ENCODE results near the gene ABTB2. TPM values are rescaled to one million over a fixed set of nuclear protein-coding genes. Genes with fewer than 3 reads are reported as not detected.

The ABTB2 gene
- total and polyA plus RNA-seq, 2 donors: 1.6 to 2.6 TPM

DNA sequence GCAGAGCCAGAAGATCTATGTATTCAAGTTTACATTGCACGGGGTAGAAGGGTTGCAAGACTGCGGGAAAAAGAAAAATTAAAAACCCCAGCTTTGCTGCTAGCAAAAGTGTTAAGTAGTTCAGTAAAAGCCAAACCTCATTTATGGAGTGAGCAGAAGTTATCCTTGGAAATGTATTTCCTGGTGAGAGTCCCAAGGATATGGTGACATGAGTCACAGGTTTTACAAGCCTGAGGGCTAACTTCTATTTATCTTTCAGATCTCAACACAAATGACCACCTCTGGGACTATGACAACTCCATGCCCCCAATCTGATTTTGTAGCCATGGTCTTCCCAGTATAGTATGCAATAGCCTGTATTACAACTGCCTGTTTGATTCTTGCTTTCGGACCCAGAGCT lies 26.1 kb downstream of the ABTB2 start:
- Histone ChIP-seq H3K27me3 (ENCODE audit: control insufficient read depth in 2 of 2, insufficient read depth in 1 of 2, low read length in 1 of 2) (no peaks in the 10 kb centered on the region), H3K27ac (ENCODE audit: low read depth in 1 of 2, low read length in 1 of 2) (no peak overlapping the region), H3K9me3 (ENCODE audit: control insufficient read depth in 2 of 2, insufficient read depth in 1 of 2, low read length in 1 of 2) (no peaks in the 10 kb centered on the region), H3K4me3 (ENCODE audit: low read length in 2 of 2) (no peak overlapping the region), H3K4me1 (ENCODE audit: control insufficient read depth in 2 of 2, insufficient read depth in 2 of 2, low read length in 2 of 2) (peaks cover 0 to 12% of the 10 kb centered on the region in 2 donors), H3K36me3 (ENCODE audit: control insufficient read depth in 2 of 2, insufficient read depth in 2 of 2, low read length in 1 of 2) (no peaks in the 10 kb centered on the region)
- WGBS: 96% methylated on average over 3 of the region's 3 CpGs
- no peak for DNase-seq (ENCODE audit: low read depth in 6 of 9, low spot score in 9 of 9)

DNA sequence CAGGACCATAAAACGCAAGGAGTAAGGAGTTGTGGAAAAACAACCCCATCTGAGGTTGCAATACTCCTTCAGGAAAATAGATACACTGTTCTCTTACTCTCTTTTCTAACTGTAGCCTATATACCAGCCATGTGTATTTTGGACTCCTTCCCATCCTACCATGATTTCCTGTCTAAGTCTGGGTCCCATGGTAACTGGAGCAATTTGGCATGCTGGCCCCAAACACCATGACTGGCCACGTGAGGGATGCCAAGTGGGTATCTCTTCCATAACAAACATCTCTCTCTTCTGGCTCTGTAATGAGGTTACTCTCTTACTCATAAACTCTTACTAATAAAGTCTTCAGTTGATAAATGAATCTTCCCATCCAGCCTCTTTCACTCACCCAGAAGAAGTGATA lies 26.5 kb downstream of the ABTB2 start:
- no peak overlapping the region for H3K4me3 ChIP-seq (ENCODE audit: low read length in 2 of 2)
- 92% methylated on average over 2 of the region's 2 CpGs for WGBS
- H3K27ac ChIP-seq (ENCODE audit: low read depth in 1 of 2, low read length in 1 of 2): no peak overlapping the region
- no peaks in the 10 kb centered on the region for H3K36me3 ChIP-seq (ENCODE audit: control insufficient read depth in 2 of 2, insufficient read depth in 2 of 2, low read length in 1 of 2)
- no peak for DNase-seq (ENCODE audit: low read depth in 6 of 9, low spot score in 9 of 9)
- no peaks in the 10 kb centered on the region for H3K27me3 ChIP-seq (ENCODE audit: control insufficient read depth in 2 of 2, insufficient read depth in 1 of 2, low read length in 1 of 2)
- H3K9me3 ChIP-seq (ENCODE audit: control insufficient read depth in 2 of 2, insufficient read depth in 1 of 2, low read length in 1 of 2): no peaks in the 10 kb centered on the region
- H3K4me1 ChIP-seq (ENCODE audit: control insufficient read depth in 2 of 2, insufficient read depth in 2 of 2, low read length in 2 of 2): peaks cover 0 to 8% of the 10 kb centered on the region in 2 donors

DNA sequence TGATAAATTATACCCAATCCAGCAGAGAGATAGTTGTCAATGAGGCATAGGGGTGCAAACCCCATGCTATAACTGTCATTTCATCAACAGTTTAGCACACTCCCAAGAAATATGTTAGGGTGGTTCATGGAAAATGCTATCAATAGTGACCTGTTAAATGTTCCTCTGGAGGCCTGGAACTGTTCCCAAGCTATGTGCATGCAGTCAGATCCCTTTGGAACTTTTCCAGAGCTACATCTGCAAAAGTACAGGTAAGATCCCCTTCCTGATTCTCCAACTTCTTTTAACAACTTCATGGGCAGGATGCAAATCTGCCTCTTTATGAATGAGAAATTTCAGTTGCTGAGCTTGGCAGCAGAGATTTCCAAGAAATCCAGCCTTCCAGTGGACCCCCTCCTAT lies 27.2 kb downstream of the ABTB2 start:
- H3K4me3 ChIP-seq (ENCODE audit: low read length in 2 of 2): no peak overlapping the region
- no peaks in the 10 kb centered on the region for H3K36me3 ChIP-seq (ENCODE audit: control insufficient read depth in 2 of 2, insufficient read depth in 2 of 2, low read length in 1 of 2)
- no peaks in the 10 kb centered on the region for H3K27me3 ChIP-seq (ENCODE audit: control insufficient read depth in 2 of 2, insufficient read depth in 1 of 2, low read length in 1 of 2)
- H3K27ac ChIP-seq (ENCODE audit: low read depth in 1 of 2, low read length in 1 of 2): no peak overlapping the region
- no peaks in the 10 kb centered on the region for H3K9me3 ChIP-seq (ENCODE audit: control insufficient read depth in 2 of 2, insufficient read depth in 1 of 2, low read length in 1 of 2)
- DNase-seq (ENCODE audit: low read depth in 6 of 9, low spot score in 9 of 9): no peak
- H3K4me1 ChIP-seq (ENCODE audit: control insufficient read depth in 2 of 2, insufficient read depth in 2 of 2, low read length in 2 of 2): peaks cover 0 to under 1% of the 10 kb centered on the region in 2 donors

DNA sequence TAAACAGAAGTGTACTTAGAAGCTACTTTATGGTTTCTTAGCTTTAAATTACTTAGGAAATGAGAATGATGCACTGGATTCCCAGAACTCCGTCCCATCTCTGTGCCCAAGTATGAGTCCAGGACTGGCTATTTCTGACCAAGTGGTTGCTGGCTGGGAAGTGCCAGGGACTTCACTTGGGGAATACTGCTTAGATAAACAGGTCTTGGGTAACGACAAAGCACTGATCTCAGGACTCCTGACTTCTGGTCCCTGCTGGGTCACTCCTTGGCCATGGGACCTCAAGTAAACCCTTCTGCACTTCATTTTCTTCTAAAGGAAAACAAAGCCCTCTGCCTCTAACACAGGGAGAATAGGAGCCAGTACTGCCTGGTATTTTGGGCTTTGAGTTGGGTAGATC lies 27.9 kb downstream of the ABTB2 start:
- WGBS: 98% methylated on average over 2 of the region's 2 CpGs

GRCh38 chr11:34328632-34328910 lies 29.2 kb downstream of the ABTB2 start:
- no peaks in the 10 kb centered on the region for H3K4me1 ChIP-seq (ENCODE audit: control insufficient read depth in 2 of 2, insufficient read depth in 2 of 2, low read length in 2 of 2)
- WGBS: 97% methylated on average over 4 of the region's 4 CpGs
- no peaks in the 10 kb centered on the region for H3K27me3 ChIP-seq (ENCODE audit: control insufficient read depth in 2 of 2, insufficient read depth in 1 of 2, low read length in 1 of 2)
- no peak overlapping the region for H3K4me3 ChIP-seq (ENCODE audit: low read length in 2 of 2)
- H3K36me3 ChIP-seq (ENCODE audit: control insufficient read depth in 2 of 2, insufficient read depth in 2 of 2, low read length in 1 of 2): no peaks in the 10 kb centered on the region
- no peaks in the 10 kb centered on the region for H3K9me3 ChIP-seq (ENCODE audit: control insufficient read depth in 2 of 2, insufficient read depth in 1 of 2, low read length in 1 of 2)
- no peak for DNase-seq (ENCODE audit: low read depth in 6 of 9, low spot score in 9 of 9)
- no peak overlapping the region for H3K27ac ChIP-seq (ENCODE audit: low read depth in 1 of 2, low read length in 1 of 2)

More for the DNA sequence above, 27.9 kb downstream of the ABTB2 start:
- no peak overlapping the region for H3K27ac ChIP-seq (ENCODE audit: low read depth in 1 of 2, low read length in 1 of 2)
- DNase-seq (ENCODE audit: low read depth in 6 of 9, low spot score in 9 of 9): no peak
- H3K27me3 ChIP-seq (ENCODE audit: control insufficient read depth in 2 of 2, insufficient read depth in 1 of 2, low read length in 1 of 2): no peaks in the 10 kb centered on the region
- H3K36me3 ChIP-seq (ENCODE audit: control insufficient read depth in 2 of 2, insufficient read depth in 2 of 2, low read length in 1 of 2): no peaks in the 10 kb centered on the region
- no peaks in the 10 kb centered on the region for H3K9me3 ChIP-seq (ENCODE audit: control insufficient read depth in 2 of 2, insufficient read depth in 1 of 2, low read length in 1 of 2)
- H3K4me1 ChIP-seq (ENCODE audit: control insufficient read depth in 2 of 2, insufficient read depth in 2 of 2, low read length in 2 of 2): no peaks in the 10 kb centered on the region
- H3K4me3 ChIP-seq (ENCODE audit: low read length in 2 of 2): no peak overlapping the region

DNA sequence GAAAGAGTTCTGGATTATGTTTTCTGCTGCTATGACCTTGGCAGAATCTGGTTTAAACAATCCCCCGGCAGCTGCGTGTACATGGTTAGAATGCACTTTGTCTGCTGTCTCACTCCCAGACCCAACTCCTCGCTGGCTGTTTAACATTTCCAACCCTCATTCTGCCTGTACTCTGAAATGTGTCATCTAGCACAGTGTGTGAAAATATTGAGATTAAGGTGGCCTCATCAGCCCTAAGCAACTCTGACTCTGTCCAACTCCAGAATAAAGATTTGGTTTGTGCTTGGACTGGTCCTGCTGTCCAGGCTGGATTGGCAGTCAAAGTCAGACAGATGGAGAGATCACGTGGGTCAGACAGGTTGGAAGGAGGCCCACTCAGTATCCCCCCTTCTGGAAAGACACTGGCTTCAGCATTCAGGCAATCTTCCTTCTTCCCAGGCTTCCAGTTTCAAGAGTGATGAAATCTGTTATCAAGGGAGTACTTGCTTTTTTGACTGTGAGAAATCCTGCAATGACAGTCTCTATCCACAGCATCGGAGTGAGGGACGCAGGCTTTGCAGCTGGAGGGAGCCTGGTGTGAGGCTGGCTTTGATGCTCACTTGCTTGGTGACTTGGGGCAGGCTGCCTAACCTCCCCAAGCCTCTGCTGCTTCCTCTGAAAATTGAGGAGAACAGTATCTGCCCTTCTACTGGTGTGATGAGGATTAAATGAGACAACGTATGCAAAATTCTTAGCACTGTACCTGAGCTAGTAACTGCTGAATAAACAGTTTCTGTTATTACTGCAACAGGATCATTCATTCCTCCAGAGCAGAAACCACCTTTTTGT lies 29.8 kb downstream of the ABTB2 start:
- Histone ChIP-seq H3K4me1 (ENCODE audit: control insufficient read depth in 2 of 2, insufficient read depth in 2 of 2, low read length in 2 of 2) (no peaks in the 10 kb centered on the region), H3K27me3 (ENCODE audit: control insufficient read depth in 2 of 2, insufficient read depth in 1 of 2, low read length in 1 of 2) (no peaks in the 10 kb centered on the region), H3K9me3 (ENCODE audit: control insufficient read depth in 2 of 2, insufficient read depth in 1 of 2, low read length in 1 of 2) (no peaks in the 10 kb centered on the region), H3K27ac (ENCODE audit: low read depth in 1 of 2, low read length in 1 of 2) (no peak overlapping the region), H3K4me3 (ENCODE audit: low read length in 2 of 2) (no peak overlapping the region), H3K36me3 (ENCODE audit: control insufficient read depth in 2 of 2, insufficient read depth in 2 of 2, low read length in 1 of 2) (no peaks in the 10 kb centered on the region)
- no peak for DNase-seq (ENCODE audit: low read depth in 6 of 9, low spot score in 9 of 9)
- 94% methylated on average over 7 of the region's 7 CpGs for WGBS

- Histone ChIP-seq H3K27me3 (ENCODE audit: control insufficient read depth in 2 of 2, insufficient read depth in 1 of 2, low read length in 1 of 2) (no peaks in the 10 kb centered on the region), H3K4me3 (ENCODE audit: low read length in 2 of 2) (no peak overlapping the region), H3K27ac (ENCODE audit: low read depth in 1 of 2, low read length in 1 of 2) (no peak overlapping the region), H3K4me1 (ENCODE audit: control insufficient read depth in 2 of 2, insufficient read depth in 2 of 2, low read length in 2 of 2) (no peaks in the 10 kb centered on the region), H3K9me3 (ENCODE audit: control insufficient read depth in 2 of 2, insufficient read depth in 1 of 2, low read length in 1 of 2) (no peaks in the 10 kb centered on the region), H3K36me3 (ENCODE audit: control insufficient read depth in 2 of 2, insufficient read depth in 2 of 2, low read length in 1 of 2) (no peaks in the 10 kb centered on the region)
- DNase-seq (ENCODE audit: low read depth in 6 of 9, low spot score in 9 of 9): no peak
- 95% methylated on average over 3 of the region's 3 CpGs for WGBS
These were observed 33.3 kb downstream of the ABTB2 start for GRCh38 chr11:34324466-34324865.

DNA sequence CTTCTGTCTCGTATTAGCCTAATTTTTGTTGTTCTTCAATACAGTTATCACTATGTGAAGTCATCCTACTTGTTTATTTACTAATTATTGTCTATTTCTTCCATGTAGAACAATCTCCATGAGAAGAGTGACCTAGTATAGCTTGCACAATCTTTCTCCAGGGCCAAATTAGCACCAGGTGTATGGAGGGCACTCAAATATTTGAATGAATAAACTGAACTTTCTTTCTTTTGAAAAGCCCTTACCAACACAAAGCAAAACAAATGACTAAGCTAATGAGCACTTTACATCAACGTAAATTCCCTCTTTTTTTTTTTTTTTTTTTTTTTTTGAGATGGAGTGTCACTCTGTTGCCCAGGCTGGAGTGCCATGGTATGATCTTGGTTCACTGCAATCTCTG lies 34.2 kb downstream of the ABTB2 start:
- Histone ChIP-seq H3K4me3 (ENCODE audit: low read length in 2 of 2) (no peak overlapping the region), H3K4me1 (ENCODE audit: control insufficient read depth in 2 of 2, insufficient read depth in 2 of 2, low read length in 2 of 2) (no peaks in the 10 kb centered on the region), H3K9me3 (ENCODE audit: control insufficient read depth in 2 of 2, insufficient read depth in 1 of 2, low read length in 1 of 2) (no peaks in the 10 kb centered on the region), H3K27ac (ENCODE audit: low read depth in 1 of 2, low read length in 1 of 2) (no peak overlapping the region), H3K36me3 (ENCODE audit: control insufficient read depth in 2 of 2, insufficient read depth in 2 of 2, low read length in 1 of 2) (no peaks in the 10 kb centered on the region), H3K27me3 (ENCODE audit: control insufficient read depth in 2 of 2, insufficient read depth in 1 of 2, low read length in 1 of 2) (no peaks in the 10 kb centered on the region)
- WGBS: 70% methylated on average over 2 of the region's 2 CpGs
- no peak for DNase-seq (ENCODE audit: low read depth in 6 of 9, low spot score in 9 of 9)

DNA sequence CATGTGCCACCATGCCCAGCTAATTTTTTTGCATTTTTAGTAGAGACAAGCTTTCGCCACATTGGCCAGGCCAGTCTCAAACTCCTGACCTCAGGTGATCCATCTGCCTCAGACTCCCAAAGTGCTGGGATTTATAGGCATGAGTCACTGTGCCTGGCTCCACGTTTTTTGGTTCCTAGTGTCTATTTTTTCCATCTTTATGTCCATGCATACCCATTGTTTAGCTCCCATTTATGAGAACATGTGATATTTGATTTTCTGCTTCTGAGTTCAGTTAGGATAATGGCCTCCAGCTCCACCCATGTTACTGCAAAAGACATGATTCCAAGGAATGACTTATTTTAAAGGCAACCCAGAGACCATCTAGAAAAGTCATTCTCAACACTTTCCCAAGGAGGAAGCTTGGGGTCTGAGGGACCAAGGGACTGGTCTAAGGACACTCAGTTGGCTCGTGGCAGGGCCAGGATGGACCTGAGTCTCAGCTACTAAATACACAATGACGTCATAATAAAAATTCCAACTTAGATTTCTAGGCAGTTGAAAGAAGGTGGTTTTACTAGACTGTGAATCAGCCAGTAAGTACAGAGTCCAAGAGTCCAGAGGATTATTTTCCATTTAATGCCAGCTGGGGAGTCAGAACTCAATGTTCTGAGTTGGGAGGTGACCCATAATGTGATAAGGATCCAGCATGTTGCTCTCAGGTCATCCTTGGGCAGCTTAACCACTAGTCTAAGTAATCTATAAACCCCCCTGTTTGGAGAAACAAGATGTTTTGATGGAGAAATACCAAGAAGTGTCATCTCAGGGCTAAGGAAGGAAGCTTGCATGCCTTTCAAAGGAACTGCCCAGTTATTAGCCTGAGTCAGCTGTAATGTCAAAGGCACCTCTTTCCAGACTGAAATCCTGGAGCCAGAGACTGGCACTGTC lies 39.4 kb downstream of the ABTB2 start:
- 98% methylated on average over 4 of the region's 4 CpGs for WGBS
- no peak overlapping the region for H3K27ac ChIP-seq (ENCODE audit: low read depth in 1 of 2, low read length in 1 of 2)

More for the DNA sequence above, 39.4 kb downstream of the ABTB2 start:
- H3K27me3 ChIP-seq (ENCODE audit: control insufficient read depth in 2 of 2, insufficient read depth in 1 of 2, low read length in 1 of 2): no peaks in the 10 kb centered on the region
- no peaks in the 10 kb centered on the region for H3K9me3 ChIP-seq (ENCODE audit: control insufficient read depth in 2 of 2, insufficient read depth in 1 of 2, low read length in 1 of 2)
- peaks cover 13 to 25% of the 10 kb centered on the region in 2 donors for H3K4me1 ChIP-seq (ENCODE audit: control insufficient read depth in 2 of 2, insufficient read depth in 2 of 2, low read length in 2 of 2)
- no peaks in the 10 kb centered on the region for H3K36me3 ChIP-seq (ENCODE audit: control insufficient read depth in 2 of 2, insufficient read depth in 2 of 2, low read length in 1 of 2)
- no peak for DNase-seq (ENCODE audit: low read depth in 6 of 9, low spot score in 9 of 9)
- H3K4me3 ChIP-seq (ENCODE audit: low read length in 2 of 2): no peak overlapping the region
